IPS-20b (cell line): Measurements from ENCODE around the gene LDAH.

Experiments
- H3K27ac ChIP-seq: one replicate; pipeline ENCODE4 v1.5.1; 2013; ENCODE audit warnings: low read length
- H3K27me3 ChIP-seq: 2 replicates; pipeline ENCODE4 v1.6.1; 2013; ENCODE audit warnings: mild to moderate bottlenecking, low read length, inconsistent platforms; ENCODE audit not compliant: insufficient read depth
- H3K36me3 ChIP-seq: 2 replicates; pipeline ENCODE4 v1.6.1; 2013; ENCODE audit warnings: low read depth, mild to moderate bottlenecking, inconsistent platforms, low read length, moderate library complexity; ENCODE audit not compliant: insufficient read depth
- H3K4me1 ChIP-seq: 2 replicates; pipeline ENCODE4 v1.6.1; 2013; ENCODE audit warnings: mild to moderate bottlenecking, control low read depth, inconsistent platforms, low read length, moderate library complexity; ENCODE audit not compliant: insufficient read depth
- H3K4me3 ChIP-seq: 2 replicates; pipeline ENCODE4 v1.5.1; 2013; ENCODE audit warnings: mild to moderate bottlenecking, low read length, inconsistent platforms
- H3K9ac ChIP-seq: 2 replicates; pipeline ENCODE4 v1.6.1; 2013; ENCODE audit warnings: low read depth, mild to moderate bottlenecking, inconsistent platforms, low read length, moderate library complexity
- H3K9me3 ChIP-seq: 2 replicates; pipeline ENCODE4 v1.6.1; 2013; ENCODE audit warnings: mild to moderate bottlenecking, low read depth, low read length, inconsistent platforms; ENCODE audit not compliant: insufficient read depth

Gene LDAH

GRCh38 chr2:20635675-20636584, 187.0 kb downstream of the LDAH start:
- no peak overlapping the region for H3K27ac ChIP-seq
- H3K9ac ChIP-seq = peak overlapping the region; percentile 62; the same call in 1 of the 2 replicates
- no peak overlapping the region for H3K4me3 ChIP-seq
- H3K36me3 ChIP-seq = no peaks in the 10 kb centered on the region
- peaks cover 5% of the 10 kb centered on the region; the same call in 1 of the 2 replicates for H3K4me1 ChIP-seq
- H3K27me3 ChIP-seq = no peaks in the 10 kb centered on the region
- H3K9me3 ChIP-seq = no peaks in the 10 kb centered on the region

- H3K4me1 ChIP-seq = peaks cover 5% of the 10 kb centered on the region; the same call in 1 of the 2 replicates
- H3K9me3 ChIP-seq = no peaks in the 10 kb centered on the region
- no peaks in the 10 kb centered on the region for H3K27me3 ChIP-seq
- peak overlapping the region; percentile 62; the same call in 1 of the 2 replicates for H3K9ac ChIP-seq
- H3K36me3 ChIP-seq = no peaks in the 10 kb centered on the region
- H3K4me3 ChIP-seq = no peak overlapping the region
- H3K27ac ChIP-seq = no peak overlapping the region
Observed at GRCh38 chr2:20635113-20635510, 187.8 kb downstream of the LDAH start.

GRCh38 chr2:20634507-20635112, 188.3 kb downstream of the LDAH start:
- no peaks in the 10 kb centered on the region for H3K36me3 ChIP-seq
- H3K4me1 ChIP-seq = peaks cover 5% of the 10 kb centered on the region; the same call in 1 of the 2 replicates
- no peak overlapping the region for H3K4me3 ChIP-seq
- no peaks in the 10 kb centered on the region for H3K27me3 ChIP-seq
- H3K9me3 ChIP-seq = no peaks in the 10 kb centered on the region
- H3K27ac ChIP-seq = no peak overlapping the region
- H3K9ac ChIP-seq = no peak overlapping the region
